Astrocyte (in vitro differentiated cells and primary cell): Measurements from ENCODE around the gene ID4.

Source experiments
- CTCF ChIP-seq: IDR thresholded peaks from 2 replicates; pipeline ENCODE4 v1.5.1; 2011; ENCODE audit warnings: low read depth, mild to moderate bottlenecking, inconsistent platforms, low read length, moderate library complexity; ENCODE audit not compliant: insufficient read depth
- EZH2 ChIP-seq: IDR thresholded peaks from 2 replicates; pipeline ENCODE4 v1.6.1; 2012; ENCODE audit warnings: mild to moderate bottlenecking, low read length, inconsistent platforms; ENCODE audit not compliant: insufficient read depth

- no peak for TF ChIP-seq CTCF
- TF ChIP-seq EZH2, result no peak
Observed at GRCh38 chr6:19837511-19838441, 606 bp downstream of the ID4 start.
